Aorta (tissue), 5 donors: ENCODE results near the gene TNS1. TPM values are rescaled to one million over a fixed set of nuclear protein-coding genes. Genes with fewer than 3 reads are reported as not detected.

ENCODE experiments used
- ATAC-seq: fragments of 200-7000 bp; cut with Tn5 transposase; one replicate; pipeline ENCODE4 v1.9.1; 2022; ENCODE audit warnings: moderate library complexity; ENCODE audit not compliant: low FRiP score
- DNase-seq, 2 donors: peaks; one replicate each; pipeline ENCODE4 v3.0.0-alpha.2; 2020
- H3K27ac ChIP-seq, 2 donors: one replicate each; pipeline ENCODE4 v1.5.1; 2013; ENCODE audit warnings: low read length in 2 of 2, mild to moderate bottlenecking in 2 of 2, moderate library complexity in 2 of 2, control low read depth in 1 of 2, inconsistent platforms in 1 of 2, low read depth in 1 of 2
- H3K27me3 ChIP-seq, 2 donors: one replicate each; pipeline ENCODE4 v1.6.1; 2013; ENCODE audit warnings: control low read depth in 1 of 2, low read length in 1 of 2, mild to moderate bottlenecking in 1 of 2, moderate library complexity in 1 of 2; ENCODE audit not compliant: insufficient read depth in 2 of 2, control insufficient read depth in 1 of 2
- H3K36me3 ChIP-seq, 2 donors: one replicate each; pipeline ENCODE4 v1.6.1; 2013; ENCODE audit warnings: control low read depth in 1 of 2, low read length in 1 of 2, mild to moderate bottlenecking in 1 of 2; ENCODE audit not compliant: insufficient read depth in 2 of 2, control insufficient read depth in 1 of 2
- H3K4me1 ChIP-seq, 2 donors: one replicate each; pipeline ENCODE4 v1.6.1; 2013; ENCODE audit warnings: low read length in 2 of 2, control low read depth in 1 of 2, mild to moderate bottlenecking in 1 of 2, moderate library complexity in 1 of 2; ENCODE audit not compliant: insufficient read depth in 2 of 2, control insufficient read depth in 1 of 2
- H3K4me3 ChIP-seq, 2 donors: one replicate each; pipeline ENCODE4 v1.5.1; 2013; ENCODE audit warnings: low read length in 2 of 2, control low read depth in 1 of 2, mild to moderate bottlenecking in 1 of 2
- H3K9me3 ChIP-seq: one replicate; pipeline ENCODE4 v1.6.1; 2013; ENCODE audit warnings: mild to moderate bottlenecking, low read length; ENCODE audit not compliant: control insufficient read depth
- whole genome bisulfite sequencing, 2 donors: extraction: QIAGEN DNeasy Blood & Tissue Kit; methylation state at CpG; one replicate each; pipeline ENCODE4 v1.1.7; 2013; 5-methylcytosine and 5-hydroxymethylcytosine counted together
- intact Hi-C, 2 donors: fragments of 100-400 bp; cut with DNase I; formaldehyde crosslinking; loops; one replicate each; pipeline versions ENCODE4 v1.14.2 to v1.15.0; 2022
- polyA plus RNA-seq, 2 donors: library from polyadenylated mRNA; stranded (reverse); fragments of 200-250 nt; gene quantifications; one replicate each; pipeline ENCODE4 v1.2.3, GENCODE V29; 2013
- total RNA-seq, 2 donors: library from RNA; stranded (reverse); fragmentation: NEBNext Ultra II Directional; extraction: Animal tissue kit (Norgen Biotek cat#: 25700); gene quantifications; one replicate each; pipeline ENCODE4 v1.2.1, GENCODE V29; 2021
- donor health status: healthy with polysubstance abuse.
- donor health status: Bipolar disorder and iron deficiency.
- donor health status: DM: no; HTN: no; CAD: no.
- donor health status: DM: no; HTN: no; CAD: no.
- donor health status: DM: yes; HTN: yes; CAD: no.

The TNS1 gene
- total and polyA plus RNA-seq, 4 donors, result 303 to 1,949 (median 930) TPM

- Histone ChIP-seq H3K4me3 (no peak overlapping the region), H3K27ac (no peak overlapping the region), H3K4me1 (peaks cover 0 to 2% of the 10 kb centered on the region in 2 donors), H3K36me3 (no peaks in the 10 kb centered on the region), H3K9me3 (no peaks in the 10 kb centered on the region), H3K27me3 (no peaks in the 10 kb centered on the region)
- ATAC-seq (no peak), DNase-seq (peak in 1 of 2 donors; percentile 72)
- intact Hi-C loops, result loop anchor here in 1 of 2 donors (5.0 kb wide), 1 partner anchor 206 kb away; no protein-coding TSS in a partner anchor
- WGBS, 2 donors, result 49% methylated on average over 6 of the region's 6 CpGs
Measured at GRCh38 chr2:217993138-217993537, 9.7 kb downstream of the TNS1 start.

DNA sequence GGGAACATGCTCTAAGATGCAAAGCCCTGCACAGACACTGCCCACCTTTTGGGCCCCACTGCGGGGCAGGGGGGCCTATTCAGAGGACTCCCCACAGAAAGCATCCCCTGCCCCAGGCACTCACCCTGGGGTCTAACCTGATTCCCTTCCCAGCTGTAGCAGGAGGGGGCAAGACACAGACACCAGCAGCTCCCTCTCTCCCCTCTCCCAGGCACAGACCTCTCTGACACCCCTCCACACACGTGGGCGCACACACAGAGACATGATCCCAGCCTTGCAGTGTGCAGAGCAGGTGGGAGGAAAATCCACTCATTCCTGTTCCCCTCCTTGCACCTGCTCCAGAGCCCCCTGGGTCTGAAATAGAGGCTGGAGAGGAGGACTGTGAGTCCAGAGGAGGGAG is 10.7 kb downstream of the TNS1 start:
- H3K4me3 ChIP-seq, result no peak overlapping the region
- 81 to 83% methylated on average over 3 of the region's 3 CpGs for WGBS, 2 donors
- H3K9me3 ChIP-seq, result no peaks in the 10 kb centered on the region
- intact Hi-C loops, result loop anchor here in 1 of 2 donors (5.0 kb wide), 1 partner anchor 205 kb away; no protein-coding TSS in a partner anchor
- DNase-seq (peak in 1 of 2 donors; percentile 57), ATAC-seq (no peak)
- H3K27ac ChIP-seq, result no peak overlapping the region
- H3K27me3 ChIP-seq, result no peaks in the 10 kb centered on the region
- no peaks in the 10 kb centered on the region for H3K36me3 ChIP-seq
- peaks cover 0 to 2% of the 10 kb centered on the region in 2 donors for H3K4me1 ChIP-seq

GRCh38 chr2:217990791-217991465 is 11.9 kb downstream of the TNS1 start:
- DNase-seq, result peak in 1 of 2 donors; percentile 42
- Histone ChIP-seq H3K27me3 (no peaks in the 10 kb centered on the region), H3K27ac (no peak overlapping the region), H3K36me3 (no peaks in the 10 kb centered on the region), H3K9me3 (no peaks in the 10 kb centered on the region), H3K4me1 (no peaks in the 10 kb centered on the region), H3K4me3 (no peak overlapping the region)
- 84 to 86% methylated on average over 9 of the region's 9 CpGs for WGBS, 2 donors
- ATAC-seq, result no peak
- intact Hi-C loops, result loop anchor here in 1 of 2 donors (5.0 kb wide), 1 partner anchor 204 kb away; no protein-coding TSS in a partner anchor

GRCh38 chr2:217990389-217990788 is 12.4 kb downstream of the TNS1 start:
- ATAC-seq, result no peak

DNA sequence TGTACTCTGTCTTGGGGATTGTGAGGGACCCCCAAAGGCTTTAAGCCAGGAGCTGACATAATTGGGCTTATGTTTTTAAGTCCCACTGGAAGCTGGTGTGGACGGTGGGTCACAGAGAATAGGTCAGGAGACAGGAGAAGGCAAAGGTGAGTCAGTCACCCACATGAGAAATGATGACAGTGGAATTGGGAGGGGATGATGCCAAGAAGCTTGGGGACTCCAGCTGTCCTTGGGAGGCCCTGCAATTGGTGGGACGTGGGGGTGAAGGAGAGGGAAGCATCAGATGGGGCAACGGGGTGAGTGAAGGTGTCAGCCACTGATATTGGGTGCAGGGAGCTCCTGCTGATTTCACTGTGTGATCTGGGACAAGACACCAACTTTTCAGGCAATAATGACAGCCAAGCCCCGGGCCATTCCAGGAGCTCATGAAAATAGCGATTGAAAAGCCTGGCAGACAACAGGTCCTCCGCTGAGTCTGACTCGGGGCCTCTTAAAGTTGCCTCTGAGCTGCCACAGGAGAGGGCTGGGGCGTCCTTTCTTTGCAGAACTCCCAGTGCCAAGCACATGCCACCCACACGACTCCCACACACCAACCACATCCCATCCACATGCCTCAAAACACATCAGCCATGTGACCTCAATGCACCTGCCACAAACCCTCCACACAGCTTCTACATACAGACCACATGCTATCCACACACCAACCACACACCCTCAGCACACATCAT is 13.4 kb downstream of the TNS1 start:
- peak in 1 of 2 donors; percentile 62 for DNase-seq
- 57 to 58% methylated on average over 9 of the region's 9 CpGs for WGBS, 2 donors
- no peaks in the 10 kb centered on the region for H3K9me3 ChIP-seq
- H3K36me3 ChIP-seq, result no peaks in the 10 kb centered on the region
- H3K27me3 ChIP-seq, result no peaks in the 10 kb centered on the region
- no peak overlapping the region for H3K4me3 ChIP-seq
- ATAC-seq, result no peak
- intact Hi-C loops, result loop anchor here (2.0 to 5.0 kb wide), 5 partner anchors 45 to 201 kb away; no protein-coding TSS in a partner anchor
- H3K4me1 ChIP-seq, result no peaks in the 10 kb centered on the region
- no peak overlapping the region for H3K27ac ChIP-seq

More at GRCh38 chr2:217990389-217990788, 12.4 kb downstream of the TNS1 start:
- DNase-seq, result no peak
- no peak overlapping the region for H3K27ac ChIP-seq
- intact Hi-C loops, result loop anchor here in 1 of 2 donors (5.0 kb wide), 1 partner anchor 203 kb away; no protein-coding TSS in a partner anchor
- no peaks in the 10 kb centered on the region for H3K27me3 ChIP-seq
- WGBS, 2 donors, result 86% methylated on average over 3 of the region's 3 CpGs
- H3K4me3 ChIP-seq, result no peak overlapping the region
- H3K9me3 ChIP-seq, result no peaks in the 10 kb centered on the region
- no peaks in the 10 kb centered on the region for H3K4me1 ChIP-seq
- no peaks in the 10 kb centered on the region for H3K36me3 ChIP-seq

GRCh38 chr2:217988840-217989204 is 14.0 kb downstream of the TNS1 start:
- H3K4me3 ChIP-seq, result no peak overlapping the region
- 19 to 25% methylated on average over 4 of the region's 4 CpGs for WGBS, 2 donors
- ATAC-seq (peak; percentile 12), DNase-seq (no peak)
- H3K27me3 ChIP-seq, result no peaks in the 10 kb centered on the region
- intact Hi-C loops, result loop anchor here (2.0 to 5.0 kb wide), 5 partner anchors 44 to 200 kb away; no protein-coding TSS in a partner anchor
- H3K4me1 ChIP-seq, result no peaks in the 10 kb centered on the region
- H3K27ac ChIP-seq, result peak overlapping the region in 1 of 2 donors; percentile 13
- no peaks in the 10 kb centered on the region for H3K36me3 ChIP-seq
- no peaks in the 10 kb centered on the region for H3K9me3 ChIP-seq

GRCh38 chr2:217988014-217988839 is 14.6 kb downstream of the TNS1 start:
- no peaks in the 10 kb centered on the region for H3K27me3 ChIP-seq
- 4 to 5% methylated on average over 13 of the region's 13 CpGs for WGBS, 2 donors
- peak; percentile 89 for ATAC-seq
- no peaks in the 10 kb centered on the region for H3K9me3 ChIP-seq
- H3K4me3 ChIP-seq, result no peak overlapping the region
- DNase-seq, result peak; percentile 88 to 94
- peak overlapping the region in 1 of 2 donors; percentile 13 for H3K27ac ChIP-seq
- intact Hi-C loops, result loop anchor here (2.0 to 5.0 kb wide), 5 partner anchors 43 to 199 kb away; no protein-coding TSS in a partner anchor
- no peaks in the 10 kb centered on the region for H3K4me1 ChIP-seq
- no peaks in the 10 kb centered on the region for H3K36me3 ChIP-seq

- Histone ChIP-seq H3K36me3 (no peaks in the 10 kb centered on the region), H3K4me3 (no peak overlapping the region), H3K27me3 (no peaks in the 10 kb centered on the region), H3K4me1 (no peaks in the 10 kb centered on the region), H3K27ac (no peak overlapping the region), H3K9me3 (no peaks in the 10 kb centered on the region)
- ATAC-seq (no peak), DNase-seq (peak; percentile 24 to 49)
- 89 to 95% methylated on average over 4 of the region's 4 CpGs for WGBS, 2 donors
- intact Hi-C loops, result loop anchor here (5.0 kb wide), 2 partner anchors 90 to 100 kb away; no protein-coding TSS in a partner anchor
Measured at GRCh38 chr2:217987391-217987790, 15.4 kb downstream of the TNS1 start.
